ENCODE measurements around the gene LAMTOR5.
"Not testable (repeated sequence)": the region's sequence is repeated elsewhere in the genome, so short reads cannot be mapped to it uniquely, and the experiment has no call there.

- not testable (repeated sequence) for TF ChIP-seq CTCF, POLR2A, EP300 (IDR thresholded peaks at IDR 0.05)
These were observed 5.6 kb upstream of the LAMTOR5 start for GRCh38 chr1:110413045-110413444.
